OCI-LY3 (cell line): ENCODE results near the gene ERI3.

ENCODE experiments used
- H2AFZ ChIP-seq: fragments of 200-600, 300-600 bp; shearing (Covaris generic); 2 replicates; pipeline ENCODE4 v1.6.0; 2014; ENCODE audit warnings: antibody characterized with exemption, low read depth, low read length
- H3K27ac ChIP-seq: fragments of 200-600, 300-600 bp; sonication (generic); 2 replicates; pipeline ENCODE4 v1.5.1; 2014; ENCODE audit warnings: mild to moderate bottlenecking, low read length, moderate library complexity, mixed read lengths
- H3K27me3 ChIP-seq: fragments of 200-600, 300-600 bp; sonication (generic); 2 replicates; pipeline ENCODE4 v1.6.1; 2014; ENCODE audit warnings: low read depth, low read length, mixed read lengths
- H3K36me3 ChIP-seq: fragments of 200-600, 300-600 bp; sonication (generic); replicated peaks from 2 replicates; pipeline ENCODE3; 2014; ENCODE audit warnings: low read depth, low read length, mixed read lengths
- H3K4me1 ChIP-seq: fragments of 300-600, 200-600 bp; sonication (generic); 2 replicates; pipeline ENCODE4 v1.6.1; 2014; ENCODE audit warnings: low read length, mixed read lengths
- H3K4me2 ChIP-seq: fragments of 200-600, 300-600 bp; sonication (generic); 2 replicates; pipeline ENCODE4 v1.6.1; 2014; ENCODE audit warnings: low read length, mixed read lengths
- H3K4me3 ChIP-seq: fragments of 300-600, 200-600 bp; sonication (generic); 2 replicates; pipeline ENCODE4 v1.5.1; 2014; ENCODE audit warnings: antibody characterized with exemption, mild to moderate bottlenecking, low read length, moderate library complexity
- H3K79me2 ChIP-seq: fragments of 300-600, 200-600 bp; shearing (Covaris generic); 2 replicates; pipeline ENCODE4 v1.6.1; 2014; ENCODE audit warnings: mild to moderate bottlenecking, low read length, mixed read lengths
- H3K9ac ChIP-seq: fragments of 300-600, 200-600 bp; shearing (Covaris generic); 2 replicates; pipeline ENCODE4 v1.6.0; 2014; ENCODE audit warnings: mild to moderate bottlenecking, low read length, moderate library complexity
- H3K9me3 ChIP-seq: fragments of 200-600, 300-600 bp; shearing (Covaris generic); 2 replicates; pipeline ENCODE4 v1.6.1; 2014; ENCODE audit warnings: low read length, mixed read lengths; ENCODE audit not compliant: insufficient read depth
- H4K20me1 ChIP-seq: fragments of 200-600, 300-600 bp; sonication (generic); 2 replicates; pipeline ENCODE4 v1.6.1; 2016; ENCODE audit warnings: low read length, mixed read lengths; ENCODE audit not compliant: insufficient read depth
- CTCF ChIP-seq: fragments of 200-600, 300-600 bp; sonication (generic); IDR thresholded peaks from 2 replicates; pipeline ENCODE4 v1.5.1; 2014; ENCODE audit warnings: antibody characterized with exemption, low read length, low read depth
- EZH2phosphoT487 ChIP-seq: fragments of 200-600 bp; shearing (Covaris generic); IDR thresholded peaks from 2 replicates; pipeline ENCODE4 v1.6.1; 2018; ENCODE audit warnings: antibody characterized with exemption, mixed run types, low read depth

ERI3 gene

GRCh38 chr1:44355582-44356305 is 687 bp upstream of the ERI3 start:
- H3K27ac ChIP-seq, result no peak overlapping the region
- H4K20me1 ChIP-seq, result no peaks in the 10 kb centered on the region
- no peaks in the 10 kb centered on the region for H3K36me3 ChIP-seq
- H3K4me3 ChIP-seq, result peak overlapping the region; percentile 99
- H2AFZ ChIP-seq, result peak overlapping the region; percentile 95
- no peaks in the 10 kb centered on the region for H3K9me3 ChIP-seq
- no peaks in the 10 kb centered on the region for H3K27me3 ChIP-seq
- H3K4me2 ChIP-seq, result peak overlapping the region; percentile 88
- H3K9ac ChIP-seq, result peak overlapping the region; percentile 71
- H3K79me2 ChIP-seq, result peaks cover 28% of the 10 kb centered on the region
- peaks cover 16% of the 10 kb centered on the region for H3K4me1 ChIP-seq
- TF ChIP-seq EZH2phosphoT487 (no peak), CTCF (no peak)

DNA sequence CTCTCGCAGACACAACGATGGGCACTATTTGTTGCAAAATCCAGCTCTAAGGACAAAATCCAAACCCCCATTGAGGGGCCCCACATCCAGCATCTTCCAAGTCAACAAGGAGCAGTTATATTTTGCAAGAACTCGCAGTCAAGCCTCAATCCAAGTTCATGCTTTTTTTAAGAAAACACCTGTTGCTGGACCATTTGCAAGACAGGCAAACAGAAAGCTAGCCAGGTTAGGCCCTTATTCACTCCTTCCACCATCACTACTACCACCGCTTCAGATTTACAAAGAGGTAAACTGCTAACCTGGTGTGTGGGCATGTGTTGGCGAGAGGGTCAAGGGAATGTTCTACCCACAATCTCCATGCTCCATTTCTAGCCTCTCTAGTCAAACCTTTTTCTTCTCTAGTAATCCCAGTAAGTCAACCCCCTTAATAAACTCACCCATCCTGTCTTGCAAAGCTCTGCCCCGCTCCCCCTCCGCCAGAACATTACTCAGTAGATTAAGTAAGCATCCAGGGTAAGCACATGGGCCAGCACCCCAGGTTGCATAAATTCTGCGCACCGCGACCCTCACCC is 703 bp downstream of the ERI3 start:
- Histone ChIP-seq H3K27ac (no peak overlapping the region), H3K4me1 (peaks cover 16% of the 10 kb centered on the region), H3K9ac (peak overlapping the region; percentile 83), H3K4me3 (peak overlapping the region; percentile 99), H3K9me3 (no peaks in the 10 kb centered on the region), H4K20me1 (no peaks in the 10 kb centered on the region), H3K4me2 (peak overlapping the region; percentile 92), H3K27me3 (no peaks in the 10 kb centered on the region), H2AFZ (no peak overlapping the region), H3K36me3 (no peaks in the 10 kb centered on the region), H3K79me2 (peaks cover 28% of the 10 kb centered on the region)
- TF ChIP-seq CTCF (no peak), EZH2phosphoT487 (no peak)

DNA sequence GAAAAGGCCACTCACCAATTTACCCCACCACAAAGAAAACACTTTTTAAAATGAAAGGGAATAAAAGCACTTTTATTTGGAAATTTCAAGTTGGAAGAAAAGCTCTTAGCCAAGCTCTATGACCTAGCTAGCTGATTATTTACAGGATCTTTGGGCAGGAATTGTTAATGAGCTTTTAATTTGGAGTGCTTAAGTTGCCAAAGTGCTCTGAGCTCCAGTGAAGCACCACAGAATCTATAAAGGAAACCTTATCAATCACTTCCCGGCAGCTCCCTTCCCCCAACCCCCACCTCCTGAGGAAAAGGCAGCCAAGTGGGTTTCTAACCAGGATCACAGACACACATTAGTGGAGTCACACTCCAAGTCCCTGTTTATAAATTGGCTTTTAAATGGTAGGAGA is 1.5 kb downstream of the ERI3 start:
- TF ChIP-seq CTCF (no peak), EZH2phosphoT487 (no peak)
- no peaks in the 10 kb centered on the region for H3K9me3 ChIP-seq
- H3K27me3 ChIP-seq, result no peaks in the 10 kb centered on the region
- peaks cover 16% of the 10 kb centered on the region for H3K4me1 ChIP-seq
- H3K9ac ChIP-seq, result no peak overlapping the region
- no peaks in the 10 kb centered on the region for H3K36me3 ChIP-seq
- H3K4me3 ChIP-seq, result no peak overlapping the region
- no peaks in the 10 kb centered on the region for H4K20me1 ChIP-seq
- H3K4me2 ChIP-seq, result peak overlapping the region; percentile 92
- H3K27ac ChIP-seq, result no peak overlapping the region
- H3K79me2 ChIP-seq, result peaks cover 28% of the 10 kb centered on the region
- H2AFZ ChIP-seq, result no peak overlapping the region

- Histone ChIP-seq H4K20me1 (no peaks in the 10 kb centered on the region), H3K27me3 (no peaks in the 10 kb centered on the region), H3K27ac (no peak overlapping the region), H3K4me1 (peaks cover 16% of the 10 kb centered on the region), H3K79me2 (peaks cover 34% of the 10 kb centered on the region), H3K9me3 (no peaks in the 10 kb centered on the region), H3K4me3 (no peak overlapping the region), H3K4me2 (no peak overlapping the region), H2AFZ (no peak overlapping the region), H3K9ac (no peak overlapping the region), H3K36me3 (no peaks in the 10 kb centered on the region)
- TF ChIP-seq EZH2phosphoT487 (no peak), CTCF (no peak)
These were observed 3.8 kb downstream of the ERI3 start for GRCh38 chr1:44351289-44351688.
